WERI-Rb-1 (cell line): Measurements from ENCODE around the gene HIPK2.

ENCODE experiments used
- DNase-seq: peaks from one replicate; pipeline ENCODE4 v3.0.0-alpha.2; 2020
- H3K27ac ChIP-seq: fragments of 250-450 bp; sonication (Bioruptor Pico); 2 replicates; pipeline ENCODE4 v1.5.1; 2020; ENCODE audit warnings: mild to moderate bottlenecking, moderate library complexity
- H3K27me3 ChIP-seq: fragments of 250-450 bp; sonication (Bioruptor Pico); 2 replicates; pipeline ENCODE4 v1.5.1; 2021; ENCODE audit warnings: mild to moderate bottlenecking, low read depth, moderate library complexity; ENCODE audit not compliant: insufficient read depth, severe bottlenecking
- H3K36me3 ChIP-seq: fragments of 250-450 bp; sonication (Bioruptor Pico); 2 replicates; pipeline ENCODE4 v1.5.1; 2020; ENCODE audit warnings: mild to moderate bottlenecking, moderate library complexity
- H3K4me3 ChIP-seq: 2 replicates; pipeline ENCODE4 v1.5.1; 2011; ENCODE audit warnings: low read depth, mild to moderate bottlenecking, control low read depth, low read length
- H3K9me3 ChIP-seq: fragments of 250-450 bp; sonication (Bioruptor Pico); 2 replicates; pipeline ENCODE4 v1.5.1; 2021; ENCODE audit warnings: mild to moderate bottlenecking, moderate library complexity; ENCODE audit not compliant: severe bottlenecking
- TF ChIP-seq, protein P1 (sequence below): IDR thresholded peaks from 2 replicates; pipeline ENCODE4 v1.5.1; 2011; ENCODE audit warnings: low read depth, mild to moderate bottlenecking, control low read depth, inconsistent platforms, low read length

The HIPK2 gene

DNA sequence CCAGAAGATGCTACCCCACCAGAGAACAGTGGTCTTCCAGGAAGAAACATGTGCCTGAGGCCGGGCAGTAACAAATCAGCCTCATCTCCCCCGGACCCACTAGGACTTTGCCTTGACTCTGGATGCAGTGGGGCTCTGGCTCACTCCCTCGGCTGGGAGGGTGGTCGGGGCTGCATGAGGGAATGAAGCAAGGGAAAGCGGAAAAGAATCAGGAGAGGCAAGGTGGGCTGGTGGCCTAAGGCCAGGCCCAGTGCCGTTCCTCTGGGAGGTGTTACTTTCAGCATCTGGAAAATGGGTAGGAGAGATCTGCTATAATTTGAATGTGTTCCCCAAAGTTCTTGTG is 202.5 kb downstream of the HIPK2 start:
- Histone ChIP-seq H3K27ac (no peak overlapping the region), H3K36me3 (peaks cover 41% of the 10 kb centered on the region), H3K4me3 (no peak overlapping the region), H3K27me3 (no peaks in the 10 kb centered on the region), H3K9me3 (no peaks in the 10 kb centered on the region)
- TF ChIP-seq, protein P1, sequence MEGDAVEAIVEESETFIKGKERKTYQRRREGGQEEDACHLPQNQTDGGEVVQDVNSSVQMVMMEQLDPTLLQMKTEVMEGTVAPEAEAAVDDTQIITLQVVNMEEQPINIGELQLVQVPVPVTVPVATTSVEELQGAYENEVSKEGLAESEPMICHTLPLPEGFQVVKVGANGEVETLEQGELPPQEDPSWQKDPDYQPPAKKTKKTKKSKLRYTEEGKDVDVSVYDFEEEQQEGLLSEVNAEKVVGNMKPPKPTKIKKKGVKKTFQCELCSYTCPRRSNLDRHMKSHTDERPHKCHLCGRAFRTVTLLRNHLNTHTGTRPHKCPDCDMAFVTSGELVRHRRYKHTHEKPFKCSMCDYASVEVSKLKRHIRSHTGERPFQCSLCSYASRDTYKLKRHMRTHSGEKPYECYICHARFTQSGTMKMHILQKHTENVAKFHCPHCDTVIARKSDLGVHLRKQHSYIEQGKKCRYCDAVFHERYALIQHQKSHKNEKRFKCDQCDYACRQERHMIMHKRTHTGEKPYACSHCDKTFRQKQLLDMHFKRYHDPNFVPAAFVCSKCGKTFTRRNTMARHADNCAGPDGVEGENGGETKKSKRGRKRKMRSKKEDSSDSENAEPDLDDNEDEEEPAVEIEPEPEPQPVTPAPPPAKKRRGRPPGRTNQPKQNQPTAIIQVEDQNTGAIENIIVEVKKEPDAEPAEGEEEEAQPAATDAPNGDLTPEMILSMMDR: no peak
- no peak for DNase-seq

DNA sequence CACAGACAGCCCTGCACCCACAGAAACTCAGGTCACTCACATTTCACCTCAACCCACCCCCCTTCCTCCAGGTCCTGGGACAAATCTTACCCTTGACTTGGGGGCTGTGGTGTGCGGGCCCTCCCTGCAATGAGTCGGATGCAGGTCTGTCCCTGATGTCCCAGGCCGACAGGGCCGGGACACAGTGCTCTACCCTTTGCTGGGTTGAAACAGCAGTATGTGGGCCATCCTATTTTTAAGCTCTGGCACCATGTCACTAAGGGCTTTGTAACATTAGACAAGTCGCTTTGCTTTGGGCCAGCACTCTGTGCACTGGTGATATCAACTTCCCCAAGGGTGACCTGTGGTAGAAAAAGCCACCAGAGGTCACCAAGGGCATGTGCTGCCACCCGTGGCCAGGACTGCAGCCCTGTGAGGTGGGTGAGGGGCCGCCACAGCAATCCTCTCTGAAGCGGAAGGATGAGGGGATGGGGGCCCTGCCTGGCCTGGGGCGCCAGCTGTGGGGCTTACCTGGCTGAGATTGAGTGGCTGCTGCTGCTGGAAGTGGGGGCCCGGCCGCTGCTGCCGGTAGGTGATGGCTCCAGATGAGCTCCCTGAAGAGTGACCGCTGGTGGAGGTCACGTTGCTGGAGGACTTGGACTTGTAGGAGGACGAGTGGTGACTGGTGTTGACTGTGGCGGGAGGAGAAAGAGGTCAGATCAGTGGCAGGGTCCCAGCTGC is 203.0 kb downstream of the HIPK2 start:
- no peak overlapping the region for H3K27ac ChIP-seq
- H3K36me3 ChIP-seq: peaks cover 35% of the 10 kb centered on the region
- no peaks in the 10 kb centered on the region for H3K27me3 ChIP-seq
- H3K4me3 ChIP-seq: no peak overlapping the region
- DNase-seq: no peak
- TF ChIP-seq, protein P1: no peak
- no peaks in the 10 kb centered on the region for H3K9me3 ChIP-seq

DNA sequence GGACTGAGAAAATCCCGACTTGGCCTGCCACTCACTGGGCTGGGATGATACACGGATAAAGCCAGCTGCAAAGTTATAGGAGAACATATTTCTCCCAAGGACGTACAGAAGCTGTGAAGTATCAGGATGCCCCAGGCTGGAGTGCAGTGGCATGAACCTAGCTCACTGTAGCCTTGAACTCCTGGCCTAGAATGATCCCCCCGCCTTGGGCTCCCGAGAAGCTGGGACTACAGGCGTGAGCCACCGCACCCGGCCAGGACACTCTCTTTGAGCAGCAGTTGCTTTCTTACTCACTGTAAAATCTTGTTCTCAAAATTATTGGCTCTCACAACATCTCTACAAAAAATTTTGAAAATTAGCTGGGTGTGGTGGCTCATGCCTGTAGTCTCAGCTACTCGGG is 203.9 kb downstream of the HIPK2 start:
- Histone ChIP-seq H3K27me3 (no peaks in the 10 kb centered on the region), H3K27ac (no peak overlapping the region), H3K36me3 (peaks cover 31% of the 10 kb centered on the region), H3K9me3 (no peaks in the 10 kb centered on the region), H3K4me3 (no peak overlapping the region)
- DNase-seq: no peak
- TF ChIP-seq, protein P1: no peak

DNA sequence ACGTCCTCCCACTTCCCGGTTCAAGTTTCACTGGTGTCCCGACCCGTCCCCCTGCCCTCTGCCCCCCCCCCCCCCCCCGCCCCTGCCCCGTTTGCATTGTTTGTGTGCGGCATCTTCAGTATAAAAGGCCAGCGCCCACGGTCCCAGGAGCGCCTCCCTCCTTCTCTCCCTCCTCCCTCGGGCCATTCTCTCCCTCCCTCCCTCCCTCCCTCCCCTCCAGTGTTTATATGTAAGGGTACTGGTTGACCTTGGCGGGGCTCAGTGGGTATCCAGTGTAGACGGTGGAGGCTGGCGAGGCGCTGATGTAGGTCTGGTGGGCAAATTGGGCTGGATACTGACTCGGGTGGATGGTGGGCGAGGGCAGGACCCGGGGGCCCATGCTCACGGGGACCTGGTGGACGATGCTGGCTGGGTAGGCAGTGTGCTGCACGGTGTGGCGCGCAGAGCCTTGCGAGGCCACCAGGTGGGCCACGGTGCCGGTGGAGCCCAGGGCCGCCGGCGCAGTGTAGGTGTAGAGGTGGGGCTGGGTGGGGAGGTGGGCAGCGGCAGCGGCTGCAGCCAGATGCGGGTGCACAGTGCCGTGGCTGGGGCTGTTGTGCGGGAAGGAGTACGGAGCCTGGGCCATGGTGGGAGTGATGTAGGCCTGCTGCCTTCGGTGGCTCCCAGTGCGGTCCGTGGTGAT is 205.0 kb downstream of the HIPK2 start:
- Histone ChIP-seq H3K4me3 (no peak overlapping the region), H3K36me3 (peaks cover 28% of the 10 kb centered on the region), H3K9me3 (no peaks in the 10 kb centered on the region), H3K27ac (no peak overlapping the region), H3K27me3 (no peaks in the 10 kb centered on the region)
- DNase-seq: no peak
- TF ChIP-seq, protein P1: no peak

DNA sequence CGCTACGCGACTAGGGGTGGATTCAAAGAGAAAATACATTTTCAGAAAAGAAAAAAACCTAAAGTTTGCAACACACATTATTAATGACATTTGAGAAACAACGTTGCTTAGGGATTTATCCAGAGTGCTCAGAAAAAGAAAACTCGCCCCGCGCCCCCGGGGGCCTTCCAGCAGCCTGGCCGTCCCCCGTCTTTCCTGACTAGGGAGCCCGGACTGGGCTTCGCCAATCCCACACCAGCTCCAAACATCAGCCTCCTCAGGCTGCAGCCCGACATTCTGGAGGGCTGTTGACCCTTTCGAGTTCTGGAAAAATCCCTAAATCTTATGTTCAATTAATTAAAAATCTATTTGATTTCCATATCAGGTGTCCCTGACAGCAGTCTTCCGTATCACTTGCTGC is 205.7 kb downstream of the HIPK2 start:
- Histone ChIP-seq H3K27me3 (no peaks in the 10 kb centered on the region), H3K9me3 (no peaks in the 10 kb centered on the region), H3K27ac (no peak overlapping the region), H3K36me3 (peaks cover 28% of the 10 kb centered on the region), H3K4me3 (no peak overlapping the region)
- TF ChIP-seq, protein P1: no peak
- DNase-seq: no peak

DNA sequence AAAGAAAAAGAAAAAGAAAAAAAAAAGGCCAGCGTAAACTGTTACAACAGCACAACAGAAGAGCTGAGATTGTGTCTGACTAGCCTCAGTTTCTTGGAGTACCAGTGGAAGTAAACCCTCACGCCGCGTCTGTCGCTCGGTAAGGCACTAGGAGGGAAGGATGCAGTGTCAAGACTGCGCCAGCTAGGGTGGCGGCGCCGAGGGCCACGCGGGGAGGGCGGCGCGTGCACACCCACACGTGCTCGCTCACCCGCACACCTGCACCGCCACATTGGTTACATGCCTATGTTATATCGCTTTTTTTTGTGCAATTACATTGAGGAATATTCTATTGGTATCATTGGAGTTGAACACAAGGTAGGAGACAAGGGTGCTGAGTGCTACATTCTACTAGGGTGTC is 206.1 kb downstream of the HIPK2 start:
- Histone ChIP-seq H3K36me3 (peaks cover 28% of the 10 kb centered on the region), H3K9me3 (no peaks in the 10 kb centered on the region), H3K27ac (no peak overlapping the region), H3K27me3 (no peaks in the 10 kb centered on the region), H3K4me3 (no peak overlapping the region)
- TF ChIP-seq, protein P1: no peak
- DNase-seq: no peak
